ENCODE data around the gene JUN. TPM values are rescaled to one million over a fixed set of nuclear protein-coding genes. Genes with fewer than 3 reads are reported as not detected.
"Not testable (repeated sequence)": the region's sequence is repeated elsewhere in the genome, so short reads cannot be mapped to it uniquely, and the experiment has no call there.

The JUN gene
- total RNA-seq, 1 experiment from 2014 or later, result 89.3 TPM

DNA sequence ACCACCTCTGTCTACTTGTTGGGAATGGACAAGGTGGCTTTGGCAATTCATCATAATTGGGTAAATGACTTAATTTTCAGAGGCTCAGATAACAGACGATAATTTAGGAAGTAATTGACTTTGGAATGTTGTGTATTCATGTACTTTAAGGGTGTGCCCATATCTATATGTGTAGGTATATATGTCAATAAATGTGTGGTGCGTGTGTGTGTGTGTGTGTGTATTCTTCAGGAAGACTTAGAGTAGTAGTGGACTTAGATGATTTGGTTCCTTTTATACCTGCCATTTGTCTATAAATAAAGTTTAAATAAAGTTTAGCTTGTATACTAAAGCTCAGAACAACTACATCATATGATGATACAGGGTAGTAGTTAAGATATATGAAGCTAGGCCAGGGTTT lies 20.0 kb upstream of the JUN start:
- no TSS peak for BruUV-seq (replicated peaks)
- peaks cover 21% of the 10 kb centered on the region for H3K4me1 Mint-ChIP-seq (ENCODE audit: low read depth, unreplicated experiment)
- no peak for TF ChIP-seq CTCF (IDR thresholded peaks at IDR 0.05; ENCODE audit: unreplicated experiment)
- peaks cover 13% of the 10 kb centered on the region for H3K27me3 Mint-ChIP-seq (ENCODE audit: unreplicated experiment)
- CTCF ChIA-PET, result no interaction called here
- no peak for DNase-seq
- H3K36me3 Mint-ChIP-seq (ENCODE audit: insufficient read depth, unreplicated experiment), result no peaks in the 10 kb centered on the region
- H3K9me3 Mint-ChIP-seq (ENCODE audit: low read depth, unreplicated experiment), result no peaks in the 10 kb centered on the region
- intact Hi-C loops (cut with micrococcal nuclease; ENCODE audit: unreplicated experiment), result no loop called here
- no peak overlapping the region for H3K4me3 Mint-ChIP-seq (ENCODE audit: low read depth, unreplicated experiment)
- H3K27ac Mint-ChIP-seq (ENCODE audit: unreplicated experiment), result no peak overlapping the region

- no peak overlapping the region for H3K27ac Mint-ChIP-seq (ENCODE audit: unreplicated experiment)
- TF ChIP-seq CTCF (IDR thresholded peaks at IDR 0.05; ENCODE audit: unreplicated experiment), result no peak
- H3K27me3 Mint-ChIP-seq (ENCODE audit: unreplicated experiment), result peaks cover 13% of the 10 kb centered on the region
- no peaks in the 10 kb centered on the region for H3K9me3 Mint-ChIP-seq (ENCODE audit: low read depth, unreplicated experiment)
- no peak overlapping the region for H3K4me3 Mint-ChIP-seq (ENCODE audit: low read depth, unreplicated experiment)
- intact Hi-C loops (cut with micrococcal nuclease; ENCODE audit: unreplicated experiment), result no loop called here
- CTCF ChIA-PET, result no interaction called here
- peaks cover 21% of the 10 kb centered on the region for H3K4me1 Mint-ChIP-seq (ENCODE audit: low read depth, unreplicated experiment)
- no TSS peak for BruUV-seq (replicated peaks)
- no peak for DNase-seq
- H3K36me3 Mint-ChIP-seq (ENCODE audit: insufficient read depth, unreplicated experiment), result no peaks in the 10 kb centered on the region
Observed at GRCh38 chr1:58802640-58803399, 19.0 kb upstream of the JUN start.

GRCh38 chr1:58801286-58801685 lies 17.4 kb upstream of the JUN start:
- intact Hi-C loops (cut with micrococcal nuclease; ENCODE audit: unreplicated experiment); H3K4me3 Mint-ChIP-seq (ENCODE audit: low read depth, unreplicated experiment); H3K9me3 Mint-ChIP-seq (ENCODE audit: low read depth, unreplicated experiment); H3K27ac Mint-ChIP-seq (ENCODE audit: unreplicated experiment); H3K36me3 Mint-ChIP-seq (ENCODE audit: insufficient read depth, unreplicated experiment); BruUV-seq (replicated peaks); CTCF ChIA-PET; DNase-seq: not testable (repeated sequence)
- H3K4me1 Mint-ChIP-seq (ENCODE audit: low read depth, unreplicated experiment), result peaks cover 20% of the 10 kb centered on the region
- H3K27me3 Mint-ChIP-seq (ENCODE audit: unreplicated experiment), result peaks cover 13% of the 10 kb centered on the region

DNA sequence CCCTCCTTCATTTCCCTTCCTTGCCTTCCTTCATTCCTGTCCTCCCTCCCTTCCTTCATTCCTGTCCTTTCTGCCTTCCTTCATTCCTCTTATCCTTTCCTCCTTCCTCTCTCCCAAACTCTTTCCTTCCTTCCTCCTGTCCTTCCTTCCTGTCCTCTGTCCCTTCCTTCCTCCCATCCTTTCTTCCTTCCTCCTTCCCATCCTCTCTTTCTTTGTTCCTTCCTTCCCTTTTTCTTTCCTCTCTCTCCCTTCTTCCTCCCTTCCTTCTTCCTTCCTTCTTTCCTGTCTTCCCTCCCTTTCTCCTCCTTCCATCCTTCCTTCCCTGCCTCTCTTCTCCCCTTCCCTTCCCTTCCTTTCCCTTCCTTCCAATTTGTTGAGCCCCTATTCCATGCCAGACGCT lies 15.8 kb upstream of the JUN start:
- TF ChIP-seq CTCF (IDR thresholded peaks at IDR 0.05; ENCODE audit: unreplicated experiment), result no peak
- no TSS peak for BruUV-seq (replicated peaks)
- Mint-ChIP-seq H3K27me3 (ENCODE audit: unreplicated experiment) (peaks cover 13% of the 10 kb centered on the region), H3K4me1 (ENCODE audit: low read depth, unreplicated experiment) (peaks cover 4% of the 10 kb centered on the region), H3K27ac (ENCODE audit: unreplicated experiment) (no peak overlapping the region), H3K36me3 (ENCODE audit: insufficient read depth, unreplicated experiment) (no peaks in the 10 kb centered on the region), H3K4me3 (ENCODE audit: low read depth, unreplicated experiment) (no peak overlapping the region), H3K9me3 (ENCODE audit: low read depth, unreplicated experiment) (no peaks in the 10 kb centered on the region)
- CTCF ChIA-PET, result no interaction called here
- no peak for DNase-seq
- intact Hi-C loops (cut with micrococcal nuclease; ENCODE audit: unreplicated experiment), result no loop called here

DNA sequence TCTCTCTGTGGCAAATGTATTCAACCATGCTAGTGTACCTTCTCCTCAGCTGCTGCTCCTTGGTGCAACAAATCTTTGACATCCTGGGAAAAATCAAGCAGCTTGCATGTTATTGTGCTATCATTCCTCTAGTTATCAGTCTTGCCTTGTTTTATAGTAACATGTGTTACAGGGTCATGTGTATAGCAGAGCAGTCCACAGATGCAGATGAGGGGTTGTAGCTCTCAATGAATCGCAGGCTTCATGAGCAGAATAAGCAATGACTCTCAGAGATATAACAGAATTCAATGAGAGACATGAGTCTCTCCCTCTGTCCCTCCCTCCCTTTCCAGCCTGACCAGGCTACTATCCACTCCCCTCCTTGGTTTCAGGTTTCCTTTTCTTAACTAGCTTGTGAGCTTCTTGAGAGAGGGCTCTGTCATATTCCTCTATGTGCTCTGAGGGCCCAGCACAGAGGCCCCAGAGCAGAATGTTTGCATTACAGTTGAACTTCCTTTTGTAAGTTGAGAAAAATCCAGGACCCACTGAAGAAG lies 15.1 kb upstream of the JUN start:
- Mint-ChIP-seq H3K27ac (ENCODE audit: unreplicated experiment) (no peak overlapping the region), H3K36me3 (ENCODE audit: insufficient read depth, unreplicated experiment) (no peaks in the 10 kb centered on the region), H3K4me1 (ENCODE audit: low read depth, unreplicated experiment) (no peaks in the 10 kb centered on the region), H3K9me3 (ENCODE audit: low read depth, unreplicated experiment) (no peaks in the 10 kb centered on the region), H3K4me3 (ENCODE audit: low read depth, unreplicated experiment) (no peak overlapping the region), H3K27me3 (ENCODE audit: unreplicated experiment) (peaks cover 13% of the 10 kb centered on the region)
- DNase-seq, result no peak
- no peak for TF ChIP-seq CTCF (IDR thresholded peaks at IDR 0.05; ENCODE audit: unreplicated experiment)
- CTCF ChIA-PET, result no interaction called here
- BruUV-seq (replicated peaks), result no TSS peak
- intact Hi-C loops (cut with micrococcal nuclease; ENCODE audit: unreplicated experiment), result no loop called here
